ENCODE data around the gene LRTM2.

Gene LRTM2

GRCh38 chr12:1833596-1834028, 13.2 kb downstream of the LRTM2 start:
- TF ChIP-seq RARB (CRISPR knock-in tag; IDR thresholded peaks at IDR 0.05) (no peak), CSDC2 (CRISPR knock-in tag; IDR thresholded peaks at IDR 0.05) (no peak), ESRRG (CRISPR knock-in tag; IDR thresholded peaks at IDR 0.05) (no peak), GLIS3 (CRISPR knock-in tag; IDR thresholded peaks at IDR 0.05) (no peak), ZNF565 (CRISPR knock-in tag; conservative IDR thresholded peaks at IDR 0.05; ENCODE audit: low read depth) (no peak), PPARA (CRISPR knock-in tag; IDR thresholded peaks at IDR 0.05; ENCODE audit: borderline replicate concordance) (no peak), BACH2 (CRISPR knock-in tag; IDR thresholded peaks at IDR 0.05; ENCODE audit: borderline replicate concordance) (no peak), CREB5 (CRISPR knock-in tag; IDR thresholded peaks at IDR 0.05; ENCODE audit: low read depth) (no peak), SNAI2 (CRISPR knock-in tag; IDR thresholded peaks at IDR 0.05) (no peak), ARNTL (CRISPR knock-in tag; IDR thresholded peaks at IDR 0.05; ENCODE audit: borderline replicate concordance, low read depth) (no peak)
- TF ChIP-seq, protein P1, sequence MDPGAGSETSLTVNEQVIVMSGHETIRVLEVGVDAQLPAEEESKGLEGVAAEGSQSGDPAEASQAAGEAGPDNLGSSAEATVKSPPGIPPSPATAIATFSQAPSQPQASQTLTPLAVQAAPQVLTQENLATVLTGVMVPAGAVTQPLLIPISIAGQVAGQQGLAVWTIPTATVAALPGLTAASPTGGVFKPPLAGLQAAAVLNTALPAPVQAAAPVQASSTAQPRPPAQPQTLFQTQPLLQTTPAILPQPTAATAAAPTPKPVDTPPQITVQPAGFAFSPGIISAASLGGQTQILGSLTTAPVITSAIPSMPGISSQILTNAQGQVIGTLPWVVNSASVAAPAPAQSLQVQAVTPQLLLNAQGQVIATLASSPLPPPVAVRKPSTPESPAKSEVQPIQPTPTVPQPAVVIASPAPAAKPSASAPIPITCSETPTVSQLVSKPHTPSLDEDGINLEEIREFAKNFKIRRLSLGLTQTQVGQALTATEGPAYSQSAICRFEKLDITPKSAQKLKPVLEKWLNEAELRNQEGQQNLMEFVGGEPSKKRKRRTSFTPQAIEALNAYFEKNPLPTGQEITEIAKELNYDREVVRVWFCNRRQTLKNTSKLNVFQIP (CRISPR knock-in tag; IDR thresholded peaks at IDR 0.05; ENCODE audit: borderline replicate concordance, low read depth) = no peak
- TF ChIP-seq, protein P2, sequence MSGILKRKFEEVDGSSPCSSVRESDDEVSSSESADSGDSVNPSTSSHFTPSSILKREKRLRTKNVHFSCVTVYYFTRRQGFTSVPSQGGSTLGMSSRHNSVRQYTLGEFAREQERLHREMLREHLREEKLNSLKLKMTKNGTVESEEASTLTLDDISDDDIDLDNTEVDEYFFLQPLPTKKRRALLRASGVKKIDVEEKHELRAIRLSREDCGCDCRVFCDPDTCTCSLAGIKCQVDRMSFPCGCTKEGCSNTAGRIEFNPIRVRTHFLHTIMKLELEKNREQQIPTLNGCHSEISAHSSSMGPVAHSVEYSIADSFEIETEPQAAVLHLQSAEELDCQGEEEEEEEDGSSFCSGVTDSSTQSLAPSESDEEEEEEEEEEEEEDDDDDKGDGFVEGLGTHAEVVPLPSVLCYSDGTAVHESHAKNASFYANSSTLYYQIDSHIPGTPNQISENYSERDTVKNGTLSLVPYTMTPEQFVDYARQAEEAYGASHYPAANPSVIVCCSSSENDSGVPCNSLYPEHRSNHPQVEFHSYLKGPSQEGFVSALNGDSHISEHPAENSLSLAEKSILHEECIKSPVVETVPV (CRISPR knock-in tag; IDR thresholded peaks at IDR 0.05) = no peak
- TF ChIP-seq, protein P3, sequence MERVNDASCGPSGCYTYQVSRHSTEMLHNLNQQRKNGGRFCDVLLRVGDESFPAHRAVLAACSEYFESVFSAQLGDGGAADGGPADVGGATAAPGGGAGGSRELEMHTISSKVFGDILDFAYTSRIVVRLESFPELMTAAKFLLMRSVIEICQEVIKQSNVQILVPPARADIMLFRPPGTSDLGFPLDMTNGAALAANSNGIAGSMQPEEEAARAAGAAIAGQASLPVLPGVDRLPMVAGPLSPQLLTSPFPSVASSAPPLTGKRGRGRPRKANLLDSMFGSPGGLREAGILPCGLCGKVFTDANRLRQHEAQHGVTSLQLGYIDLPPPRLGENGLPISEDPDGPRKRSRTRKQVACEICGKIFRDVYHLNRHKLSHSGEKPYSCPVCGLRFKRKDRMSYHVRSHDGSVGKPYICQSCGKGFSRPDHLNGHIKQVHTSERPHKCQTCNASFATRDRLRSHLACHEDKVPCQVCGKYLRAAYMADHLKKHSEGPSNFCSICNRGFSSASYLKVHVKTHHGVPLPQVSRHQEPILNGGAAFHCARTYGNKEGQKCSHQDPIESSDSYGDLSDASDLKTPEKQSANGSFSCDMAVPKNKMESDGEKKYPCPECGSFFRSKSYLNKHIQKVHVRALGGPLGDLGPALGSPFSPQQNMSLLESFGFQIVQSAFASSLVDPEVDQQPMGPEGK (CRISPR knock-in tag; IDR thresholded peaks at IDR 0.05; ENCODE audit: borderline replicate concordance) = no peak

GRCh38 chr12:1834186-1834925, 14.0 kb downstream of the LRTM2 start:
- no peak for TF ChIP-seq BACH2 (CRISPR knock-in tag; IDR thresholded peaks at IDR 0.05; ENCODE audit: borderline replicate concordance)

More at GRCh38 chr12:1833596-1834028, 13.2 kb downstream of the LRTM2 start:
- ATAC-seq = no peak

GRCh38 chr12:1835211-1836131, 15.1 kb downstream of the LRTM2 start:
- ATAC-seq = no peak
- no peak for TF ChIP-seq ZC3H10 (CRISPR knock-in tag; IDR thresholded peaks at IDR 0.05)
- TF ChIP-seq, protein P2 (CRISPR knock-in tag; IDR thresholded peaks at IDR 0.05) = no peak
- no peak for TF ChIP-seq ZNF8 (CRISPR knock-in tag; IDR thresholded peaks at IDR 0.05)
- TF ChIP-seq CREB5 (CRISPR knock-in tag; IDR thresholded peaks at IDR 0.05; ENCODE audit: low read depth) = no peak
- TF ChIP-seq TOX (CRISPR knock-in tag; IDR thresholded peaks at IDR 0.05; ENCODE audit: borderline replicate concordance) = no peak
- TF ChIP-seq, protein P1 (CRISPR knock-in tag; IDR thresholded peaks at IDR 0.05; ENCODE audit: borderline replicate concordance, low read depth) = no peak
- TF ChIP-seq, protein P3 (CRISPR knock-in tag; IDR thresholded peaks at IDR 0.05; ENCODE audit: borderline replicate concordance) = no peak
- TF ChIP-seq PPARA (CRISPR knock-in tag; IDR thresholded peaks at IDR 0.05; ENCODE audit: borderline replicate concordance) = no peak
- no peak for TF ChIP-seq SNAI2 (CRISPR knock-in tag; IDR thresholded peaks at IDR 0.05)
- TF ChIP-seq OSR1 (CRISPR knock-in tag; IDR thresholded peaks at IDR 0.05) = no peak
- TF ChIP-seq ZFP3 (CRISPR knock-in tag; IDR thresholded peaks at IDR 0.05) = no peak

More at GRCh38 chr12:1834186-1834925, 14.0 kb downstream of the LRTM2 start:
- ATAC-seq = no peak

Measured in SK-N-SH treated with all-trans-retinoic acid at 6 μM for 48 hours (cell line).